Inflammatory macrophage treated with lipopolysaccharide for 1 hour (primary cell): ENCODE results near the gene TRAF3IP1.

Experiments
- DNase-seq, 2 donors: peaks; one replicate each; pipeline ENCODE4 v3.0.0-alpha.2; 2020 to 2022

The TRAF3IP1 gene

DNA sequence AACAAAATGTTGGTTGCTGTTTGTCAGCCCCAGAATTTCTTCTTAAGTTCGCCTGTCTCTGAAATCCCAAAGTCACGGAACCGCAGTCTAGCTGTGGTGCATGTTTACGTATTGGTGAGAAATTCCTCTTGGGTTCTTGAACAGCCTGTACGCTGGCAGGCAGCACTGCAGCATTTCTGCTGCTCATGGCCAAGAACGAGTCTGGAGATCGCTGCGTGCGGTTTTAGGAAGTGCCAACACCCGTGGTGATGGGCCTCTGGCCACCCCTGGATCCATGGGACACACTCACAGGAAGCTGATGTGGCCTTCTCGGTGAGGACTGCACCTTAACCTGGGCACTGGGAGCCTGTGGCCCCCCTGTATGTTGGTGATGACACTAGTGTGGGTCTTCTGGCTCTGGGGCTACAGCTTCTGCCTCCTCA, 130.1 kb downstream of the TRAF3IP1 start:
- no peak for DNase-seq
